ENCODE results near the gene MFSD6. TPM values are rescaled to one million over a fixed set of nuclear protein-coding genes. Genes with fewer than 3 reads are reported as not detected.
"Not testable (repeated sequence)": the region's sequence is repeated elsewhere in the genome, so short reads cannot be mapped to it uniquely, and the experiment has no call there.

The MFSD6 gene
- total RNA-seq, 1 donor from 2014 or later: 15.1 TPM

GRCh38 chr2:190506666-190507065 lies 98.5 kb downstream of the MFSD6 start:
- H3K4me1 Mint-ChIP-seq (ENCODE audit: low read depth): peaks cover 12% of the 10 kb centered on the region
- no peak overlapping the region for H3K27ac Mint-ChIP-seq
- DNase-seq (ENCODE audit: low spot score, unreplicated experiment): no peak
- H3K9me3 Mint-ChIP-seq (ENCODE audit: low read depth): no peaks in the 10 kb centered on the region
- no peaks in the 10 kb centered on the region for H3K27me3 Mint-ChIP-seq
- peaks cover 5% of the 10 kb centered on the region for H3K36me3 Mint-ChIP-seq (ENCODE audit: insufficient read depth)
- no peak overlapping the region for H3K4me3 Mint-ChIP-seq (ENCODE audit: low read depth)
- TF ChIP-seq CTCF (IDR thresholded peaks at IDR 0.05; ENCODE audit: unreplicated experiment): no peak

DNA sequence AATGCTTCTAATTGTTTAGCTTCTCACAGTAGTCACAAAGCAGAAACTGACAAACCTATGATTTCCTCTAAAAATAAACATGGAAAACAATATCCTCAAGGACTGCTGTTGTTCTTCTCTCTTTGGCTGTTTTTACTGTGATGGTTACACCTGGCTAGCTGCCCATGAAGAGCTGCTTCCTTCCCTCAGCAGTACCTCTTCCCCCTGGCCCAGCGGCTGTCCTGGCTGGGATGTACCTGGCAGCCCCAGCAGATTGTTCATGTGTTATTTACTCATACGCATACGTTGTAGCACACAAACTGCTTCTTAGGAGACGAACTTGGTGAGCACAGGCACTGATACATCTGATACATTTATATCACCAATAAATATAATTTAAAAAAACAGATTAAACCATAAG lies 99.0 kb downstream of the MFSD6 start:
- DNase-seq (ENCODE audit: low spot score, unreplicated experiment): no peak
- peaks cover 5% of the 10 kb centered on the region for H3K36me3 Mint-ChIP-seq (ENCODE audit: insufficient read depth)
- H3K27ac Mint-ChIP-seq: no peak overlapping the region
- H3K4me1 Mint-ChIP-seq (ENCODE audit: low read depth): peaks cover 12% of the 10 kb centered on the region
- H3K4me3 Mint-ChIP-seq (ENCODE audit: low read depth): no peak overlapping the region
- no peaks in the 10 kb centered on the region for H3K9me3 Mint-ChIP-seq (ENCODE audit: low read depth)
- H3K27me3 Mint-ChIP-seq: no peaks in the 10 kb centered on the region
- TF ChIP-seq CTCF (IDR thresholded peaks at IDR 0.05; ENCODE audit: unreplicated experiment): no peak

DNA sequence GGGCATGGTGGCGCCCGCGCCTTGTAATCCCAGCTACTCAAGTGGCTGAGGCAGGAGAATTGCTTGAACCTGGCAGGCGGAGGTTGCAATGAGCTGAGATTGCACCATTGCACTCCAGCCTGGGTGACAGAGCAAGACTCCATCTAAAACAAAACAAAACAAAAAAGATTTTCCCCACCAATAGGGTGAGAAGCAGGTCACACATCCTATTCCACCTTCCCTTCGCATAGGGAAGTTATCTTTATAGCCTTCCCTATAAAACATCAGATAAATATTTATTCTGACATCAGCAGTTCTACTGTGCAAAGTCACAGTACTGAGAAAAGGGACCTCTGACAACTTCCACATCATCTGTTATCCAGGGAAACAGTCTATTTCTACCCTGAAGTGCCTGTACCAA lies 101.7 kb downstream of the MFSD6 start:
- H3K36me3 Mint-ChIP-seq (ENCODE audit: insufficient read depth); DNase-seq (ENCODE audit: low spot score, unreplicated experiment); H3K27ac Mint-ChIP-seq; H3K27me3 Mint-ChIP-seq; H3K9me3 Mint-ChIP-seq (ENCODE audit: low read depth); H3K4me3 Mint-ChIP-seq (ENCODE audit: low read depth): not testable (repeated sequence)
- H3K4me1 Mint-ChIP-seq (ENCODE audit: low read depth): peaks cover 12% of the 10 kb centered on the region

DNA sequence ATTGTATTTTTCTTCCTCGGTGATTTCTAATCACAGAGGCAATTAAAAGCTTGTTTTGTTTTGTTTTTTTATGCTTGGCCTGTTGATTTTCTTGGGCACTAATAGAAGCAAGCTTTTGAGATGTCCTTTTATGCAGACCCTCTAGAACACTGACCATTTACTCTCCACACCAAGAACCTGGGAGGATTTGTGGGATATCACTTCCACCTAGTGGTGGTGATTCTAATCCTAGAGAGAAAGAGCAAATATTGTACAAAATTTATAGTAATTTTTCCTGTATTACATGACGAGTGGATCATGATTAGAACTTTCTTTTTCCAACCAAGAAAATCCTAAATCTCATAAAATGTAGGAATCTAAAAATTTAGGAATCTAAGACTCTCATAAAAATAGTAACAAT lies 102.9 kb downstream of the MFSD6 start:
- Mint-ChIP-seq H3K36me3 (ENCODE audit: insufficient read depth) (peaks cover 4% of the 10 kb centered on the region), H3K4me1 (ENCODE audit: low read depth) (peaks cover 5% of the 10 kb centered on the region), H3K27me3 (no peaks in the 10 kb centered on the region), H3K27ac (no peak overlapping the region), H3K9me3 (ENCODE audit: low read depth) (no peaks in the 10 kb centered on the region), H3K4me3 (ENCODE audit: low read depth) (no peak overlapping the region)
- no peak for DNase-seq (ENCODE audit: low spot score, unreplicated experiment)
- peak; percentile 54 for TF ChIP-seq CTCF (IDR thresholded peaks at IDR 0.05; ENCODE audit: unreplicated experiment)

- Mint-ChIP-seq H3K27me3 (no peaks in the 10 kb centered on the region), H3K4me1 (ENCODE audit: low read depth) (peaks cover 1% of the 10 kb centered on the region), H3K9me3 (ENCODE audit: low read depth) (no peaks in the 10 kb centered on the region), H3K4me3 (ENCODE audit: low read depth) (no peak overlapping the region), H3K27ac (peak overlapping the region; percentile 37), H3K36me3 (ENCODE audit: insufficient read depth) (peaks cover 2% of the 10 kb centered on the region)
- no peak for DNase-seq (ENCODE audit: low spot score, unreplicated experiment)
- TF ChIP-seq CTCF (IDR thresholded peaks at IDR 0.05; ENCODE audit: unreplicated experiment): no peak
Observed at GRCh38 chr2:190512539-190513095, 104.5 kb downstream of the MFSD6 start.

GRCh38 chr2:190513877-190514276 lies 105.7 kb downstream of the MFSD6 start:
- H3K27ac Mint-ChIP-seq: no peak overlapping the region
- peaks cover 1% of the 10 kb centered on the region for H3K4me1 Mint-ChIP-seq (ENCODE audit: low read depth)
- peaks cover 2% of the 10 kb centered on the region for H3K36me3 Mint-ChIP-seq (ENCODE audit: insufficient read depth)
- H3K4me3 Mint-ChIP-seq (ENCODE audit: low read depth): no peak overlapping the region
- DNase-seq (ENCODE audit: low spot score, unreplicated experiment): no peak
- no peak for TF ChIP-seq CTCF (IDR thresholded peaks at IDR 0.05; ENCODE audit: unreplicated experiment)
- no peaks in the 10 kb centered on the region for H3K9me3 Mint-ChIP-seq (ENCODE audit: low read depth)
- no peaks in the 10 kb centered on the region for H3K27me3 Mint-ChIP-seq

Measured in progenitor cell of endocrine pancreas (in vitro differentiated cells).